ENCODE measurements around the gene MYEOV.

- TF ChIP-seq CTCF (IDR thresholded peaks at IDR 0.05) = no peak
- no peak for TF ChIP-seq EZH2 (IDR thresholded peaks at IDR 0.05; ENCODE audit: borderline replicate concordance, insufficient read depth, low read depth, low read length, poor library complexity, severe bottlenecking)
Observed at GRCh38 chr11:69326622-69327219, 32.8 kb downstream of the MYEOV start.
